ENCODE results near the gene AGFG2.

AGFG2 gene

DNA sequence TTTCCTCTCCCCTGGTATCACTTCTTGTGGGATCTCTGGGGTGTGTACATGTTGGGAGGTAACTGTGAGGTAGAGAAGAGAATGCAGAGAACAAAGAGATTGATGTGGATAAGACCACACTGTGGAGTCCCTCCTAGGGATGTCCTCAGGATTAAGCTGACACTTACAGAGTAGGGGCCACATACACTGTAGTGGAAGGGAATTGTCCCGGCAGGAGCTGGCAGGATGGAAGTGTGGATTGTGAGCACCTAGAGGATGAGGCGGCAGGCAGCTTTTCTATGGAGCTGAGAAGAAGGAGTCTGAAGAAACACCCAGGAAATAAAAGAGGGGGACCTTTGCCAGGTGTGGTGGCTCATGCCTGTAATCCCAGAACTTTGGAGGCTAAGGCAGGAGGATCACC lies 13.5 kb downstream of the AGFG2 start:
- Histone ChIP-seq H3K27ac (replicated peaks) (no peak overlapping the region), H3K4me3 (replicated peaks; ENCODE audit: insufficient read depth, low read length) (no peak overlapping the region), H3K27me3 (ENCODE audit: insufficient read depth, poor library complexity, severe bottlenecking) (no peaks in the 10 kb centered on the region)
- DNase-seq (ENCODE audit: low read depth in 1 of 2, low spot score in 1 of 2) = no peak
- TF ChIP-seq GABPA (IDR thresholded peaks at IDR 0.05; ENCODE audit: low read depth) (no peak), SPI1 (IDR thresholded peaks at IDR 0.05; ENCODE audit: borderline replicate concordance, low read depth) (no peak), POLR2AphosphoS5 (IDR thresholded peaks at IDR 0.05; ENCODE audit: low read depth) (no peak), CTCF (IDR thresholded peaks at IDR 0.05; ENCODE audit: insufficient read depth, low read length) (no peak), REST (IDR thresholded peaks at IDR 0.05; ENCODE audit: insufficient replicate concordance, low read depth) (no peak)

GRCh38 chr7:100553032-100553431 lies 14.0 kb downstream of the AGFG2 start:
- TF ChIP-seq REST (IDR thresholded peaks at IDR 0.05; ENCODE audit: insufficient replicate concordance, low read depth) (no peak), GABPA (IDR thresholded peaks at IDR 0.05; ENCODE audit: low read depth) (no peak), SPI1 (IDR thresholded peaks at IDR 0.05; ENCODE audit: borderline replicate concordance, low read depth) (no peak), POLR2AphosphoS5 (IDR thresholded peaks at IDR 0.05; ENCODE audit: low read depth) (no peak), CTCF (IDR thresholded peaks at IDR 0.05; ENCODE audit: insufficient read depth, low read length) (no peak)
- Histone ChIP-seq H3K27me3 (ENCODE audit: insufficient read depth, poor library complexity, severe bottlenecking) (no peaks in the 10 kb centered on the region), H3K4me3 (replicated peaks; ENCODE audit: insufficient read depth, low read length) (no peak overlapping the region), H3K27ac (replicated peaks) (no peak overlapping the region)
- no peak for DNase-seq (ENCODE audit: low read depth in 1 of 2, low spot score in 1 of 2)

GRCh38 chr7:100555701-100556100 lies 16.7 kb downstream of the AGFG2 start:
- no peak overlapping the region for H3K4me3 ChIP-seq (replicated peaks; ENCODE audit: insufficient read depth, low read length)
- H3K27me3 ChIP-seq (ENCODE audit: insufficient read depth, poor library complexity, severe bottlenecking) = no peaks in the 10 kb centered on the region
- H3K27ac ChIP-seq (replicated peaks) = no peak overlapping the region
- DNase-seq (ENCODE audit: low read depth in 1 of 2, low spot score in 1 of 2) = no peak
- TF ChIP-seq CTCF (IDR thresholded peaks at IDR 0.05; ENCODE audit: insufficient read depth, low read length) = no peak
- TF ChIP-seq SPI1 (IDR thresholded peaks at IDR 0.05; ENCODE audit: borderline replicate concordance, low read depth) = no peak
- no peak for TF ChIP-seq REST (IDR thresholded peaks at IDR 0.05; ENCODE audit: insufficient replicate concordance, low read depth)
- no peak for TF ChIP-seq POLR2AphosphoS5 (IDR thresholded peaks at IDR 0.05; ENCODE audit: low read depth)
- TF ChIP-seq GABPA (IDR thresholded peaks at IDR 0.05; ENCODE audit: low read depth) = no peak

Data from HL-60 (cell line).